Measurements from ENCODE around the gene P2RY11. TPM values are rescaled to one million over a fixed set of nuclear protein-coding genes. Genes with fewer than 3 reads are reported as not detected.

The P2RY11 gene
- 3.3 TPM for polyA plus RNA-seq

- peaks cover 18 to 32% (median 30%) of the 10 kb centered on the region in 3 donors for H3K4me1 Mint-ChIP-seq
- H3K4me3 Mint-ChIP-seq = peak within 1 kb of the TSS; percentile 56 to 92 (median 78)
- H3K9me3 Mint-ChIP-seq = no peaks in the 10 kb centered on the region
- peaks cover 2% of the 10 kb centered on the region for H3K27me3 Mint-ChIP-seq
- H3K36me3 Mint-ChIP-seq = peaks cover 2% of the 10 kb centered on the region
- H3K27ac Mint-ChIP-seq = peak within 1 kb of the TSS; percentile 90 to 96 (median 93)
These were observed at the start of gene P2RY11 for GRCh38 chr19:10111405-10111811. P2RY11 (plus strand) TSS chr19:10111693; CDS start chr19:10111722, 29 bp downstream.

GRCh38 chr19:10061717-10062310 lies 49.7 kb upstream of the P2RY11 start:
- no peak overlapping the region for H3K27ac Mint-ChIP-seq
- H3K4me3 Mint-ChIP-seq = no peak overlapping the region
- H3K36me3 Mint-ChIP-seq = no peaks in the 10 kb centered on the region
- peaks cover 22% of the 10 kb centered on the region for H3K27me3 Mint-ChIP-seq
- no peaks in the 10 kb centered on the region for H3K4me1 Mint-ChIP-seq
- H3K9me3 Mint-ChIP-seq = no peaks in the 10 kb centered on the region

GRCh38 chr19:10068205-10068604 lies 43.3 kb upstream of the P2RY11 start:
- no peaks in the 10 kb centered on the region for H3K36me3 Mint-ChIP-seq
- no peak overlapping the region for H3K27ac Mint-ChIP-seq
- H3K9me3 Mint-ChIP-seq = no peaks in the 10 kb centered on the region
- H3K27me3 Mint-ChIP-seq = peaks cover 18% of the 10 kb centered on the region
- peaks cover 0 to 1% (median 0%) of the 10 kb centered on the region in 3 donors for H3K4me1 Mint-ChIP-seq
- no peak overlapping the region for H3K4me3 Mint-ChIP-seq

GRCh38 chr19:10069046-10069445 lies 42.4 kb upstream of the P2RY11 start:
- Mint-ChIP-seq H3K36me3 (no peaks in the 10 kb centered on the region), H3K27me3 (peaks cover 18% of the 10 kb centered on the region), H3K4me1 (peaks cover 0 to 1% (median 0%) of the 10 kb centered on the region in 3 donors), H3K9me3 (no peaks in the 10 kb centered on the region), H3K27ac (no peak overlapping the region), H3K4me3 (peak overlapping the region in 1 of 4 donors; percentile 85)

GRCh38 chr19:10070730-10071446 lies 40.6 kb upstream of the P2RY11 start:
- Mint-ChIP-seq H3K4me1 (peaks cover 0 to 1% (median 0%) of the 10 kb centered on the region in 3 donors), H3K4me3 (no peak overlapping the region), H3K27me3 (peaks cover 17% of the 10 kb centered on the region), H3K27ac (no peak overlapping the region), H3K9me3 (peaks cover 0 to 1% (median 0%) of the 10 kb centered on the region in 3 donors), H3K36me3 (no peaks in the 10 kb centered on the region)

GRCh38 chr19:10074153-10074552 lies 37.3 kb upstream of the P2RY11 start:
- Mint-ChIP-seq H3K4me1 (no peaks in the 10 kb centered on the region), H3K36me3 (no peaks in the 10 kb centered on the region), H3K27ac (no peak overlapping the region), H3K9me3 (peaks cover 0 to 1% (median 0%) of the 10 kb centered on the region in 3 donors), H3K4me3 (no peak overlapping the region), H3K27me3 (peaks cover 9% of the 10 kb centered on the region)

GRCh38 chr19:10076535-10076934 lies 35.0 kb upstream of the P2RY11 start:
- Mint-ChIP-seq H3K27ac (no peak overlapping the region), H3K27me3 (peaks cover 8% of the 10 kb centered on the region), H3K4me3 (no peak overlapping the region), H3K4me1 (no peaks in the 10 kb centered on the region), H3K36me3 (no peaks in the 10 kb centered on the region), H3K9me3 (peaks cover 0 to 1% (median 0%) of the 10 kb centered on the region in 3 donors)

GRCh38 chr19:10078329-10078728 lies 33.2 kb upstream of the P2RY11 start:
- H3K27me3 Mint-ChIP-seq = peaks cover 8% of the 10 kb centered on the region
- H3K27ac Mint-ChIP-seq = no peak overlapping the region
- no peak overlapping the region for H3K4me3 Mint-ChIP-seq
- peaks cover 0 to 1% (median 0%) of the 10 kb centered on the region in 3 donors for H3K9me3 Mint-ChIP-seq
- peaks cover 3% of the 10 kb centered on the region for H3K36me3 Mint-ChIP-seq
- H3K4me1 Mint-ChIP-seq = no peaks in the 10 kb centered on the region

- H3K36me3 Mint-ChIP-seq = peaks cover 3% of the 10 kb centered on the region
- no peaks in the 10 kb centered on the region for H3K4me1 Mint-ChIP-seq
- H3K27me3 Mint-ChIP-seq = peaks cover 8% of the 10 kb centered on the region
- H3K27ac Mint-ChIP-seq = no peak overlapping the region
- no peak overlapping the region for H3K4me3 Mint-ChIP-seq
- peaks cover 0 to 1% (median 0%) of the 10 kb centered on the region in 3 donors for H3K9me3 Mint-ChIP-seq
These were observed 32.5 kb upstream of the P2RY11 start for GRCh38 chr19:10079031-10079453.

- Mint-ChIP-seq H3K36me3 (peaks cover 3% of the 10 kb centered on the region), H3K4me1 (peaks cover 5 to 8% (median 8%) of the 10 kb centered on the region in 3 donors), H3K9me3 (no peaks in the 10 kb centered on the region), H3K27me3 (peaks cover 3% of the 10 kb centered on the region), H3K4me3 (peak overlapping the region in 1 of 4 donors; percentile 22), H3K27ac (peak overlapping the region in 1 of 3 donors; percentile 72)
These were observed 27.6 kb upstream of the P2RY11 start for GRCh38 chr19:10083911-10084310.

GRCh38 chr19:10084803-10085202 lies 26.7 kb upstream of the P2RY11 start:
- Mint-ChIP-seq H3K4me3 (peak overlapping the region in 3 of 4 donors; percentile 82 to 93 (median 89)), H3K27ac (peak overlapping the region in 2 of 3 donors; percentile 72 to 87), H3K27me3 (no peaks in the 10 kb centered on the region), H3K36me3 (peaks cover 3% of the 10 kb centered on the region), H3K9me3 (no peaks in the 10 kb centered on the region), H3K4me1 (peaks cover 5 to 8% (median 8%) of the 10 kb centered on the region in 3 donors)

- Mint-ChIP-seq H3K36me3 (peaks cover 3% of the 10 kb centered on the region), H3K9me3 (no peaks in the 10 kb centered on the region), H3K27me3 (no peaks in the 10 kb centered on the region), H3K4me1 (peaks cover 9 to 12% (median 11%) of the 10 kb centered on the region in 3 donors), H3K4me3 (peak within 1 kb of the TSS; percentile 82 to 95 (median 91)), H3K27ac (peak within 1 kb of the TSS; percentile 71 to 87 (median 72))
These were observed 25.6 kb upstream of the P2RY11 start, which contains the start of gene SHFL for GRCh38 chr19:10085641-10086590. SHFL (plus strand) TSS chr19:10086317; CDS start chr19:10086428, 111 bp downstream.

GRCh38 chr19:10086591-10087192 lies 24.8 kb upstream of the P2RY11 start:
- Mint-ChIP-seq H3K9me3 (no peaks in the 10 kb centered on the region), H3K27me3 (no peaks in the 10 kb centered on the region), H3K27ac (peak overlapping the region in 1 of 3 donors; percentile 32), H3K4me1 (peaks cover 13 to 14% (median 13%) of the 10 kb centered on the region in 3 donors), H3K36me3 (peaks cover 3% of the 10 kb centered on the region), H3K4me3 (peak overlapping the region; percentile 81 to 95 (median 88))

Data from IgD-negative memory B cell (primary cell).